ENCODE results near the gene SNX22. TPM values are rescaled to one million over a fixed set of nuclear protein-coding genes. Genes with fewer than 3 reads are reported as not detected.

SNX22 gene
- total and polyA plus RNA-seq, 2 experiments from 2014 or later = 2.0 to 2.1 TPM

DNA sequence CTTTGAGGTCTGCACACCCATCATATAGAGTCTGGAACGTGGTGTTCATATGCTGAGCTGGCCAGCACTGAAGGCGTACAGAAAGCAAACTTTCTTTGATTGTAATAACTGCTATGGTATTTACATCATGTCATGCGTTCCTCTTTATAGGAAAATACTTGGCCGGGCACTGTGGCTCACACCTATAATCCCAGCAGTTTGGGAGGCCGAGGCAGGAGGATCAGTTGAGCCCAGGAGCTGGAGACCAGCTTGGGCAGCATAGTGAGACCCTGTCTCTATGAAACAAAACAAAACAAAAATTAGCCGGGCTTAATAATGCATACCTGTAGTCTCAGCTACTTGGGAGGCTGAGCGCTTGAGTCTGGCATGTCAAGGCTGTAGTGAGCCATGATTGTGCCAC is 3.4 kb upstream of the SNX22 start:
- H3K27me3 ChIP-seq = peaks cover 16% of the 10 kb centered on the region
- peaks cover 8% of the 10 kb centered on the region for H3K36me3 ChIP-seq
- no peak for DNase-seq (ENCODE audit: low read depth in 1 of 2, low spot score in 1 of 2)
- H3K27ac ChIP-seq = no peak overlapping the region
- H3K4me1 ChIP-seq (ENCODE audit: low read depth) = peaks cover 17% of the 10 kb centered on the region
- no peak overlapping the region for H3K4me3 ChIP-seq
- TF ChIP-seq, protein P1, sequence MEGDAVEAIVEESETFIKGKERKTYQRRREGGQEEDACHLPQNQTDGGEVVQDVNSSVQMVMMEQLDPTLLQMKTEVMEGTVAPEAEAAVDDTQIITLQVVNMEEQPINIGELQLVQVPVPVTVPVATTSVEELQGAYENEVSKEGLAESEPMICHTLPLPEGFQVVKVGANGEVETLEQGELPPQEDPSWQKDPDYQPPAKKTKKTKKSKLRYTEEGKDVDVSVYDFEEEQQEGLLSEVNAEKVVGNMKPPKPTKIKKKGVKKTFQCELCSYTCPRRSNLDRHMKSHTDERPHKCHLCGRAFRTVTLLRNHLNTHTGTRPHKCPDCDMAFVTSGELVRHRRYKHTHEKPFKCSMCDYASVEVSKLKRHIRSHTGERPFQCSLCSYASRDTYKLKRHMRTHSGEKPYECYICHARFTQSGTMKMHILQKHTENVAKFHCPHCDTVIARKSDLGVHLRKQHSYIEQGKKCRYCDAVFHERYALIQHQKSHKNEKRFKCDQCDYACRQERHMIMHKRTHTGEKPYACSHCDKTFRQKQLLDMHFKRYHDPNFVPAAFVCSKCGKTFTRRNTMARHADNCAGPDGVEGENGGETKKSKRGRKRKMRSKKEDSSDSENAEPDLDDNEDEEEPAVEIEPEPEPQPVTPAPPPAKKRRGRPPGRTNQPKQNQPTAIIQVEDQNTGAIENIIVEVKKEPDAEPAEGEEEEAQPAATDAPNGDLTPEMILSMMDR (IDR thresholded peaks at IDR 0.05; ENCODE audit: low read depth, low read length) = no peak
- H3K9me3 ChIP-seq (ENCODE audit: low read depth) = no peaks in the 10 kb centered on the region

GRCh38 chr15:64148581-64148980 is 3.0 kb upstream of the SNX22 start:
- peaks cover 5% of the 10 kb centered on the region for H3K36me3 ChIP-seq
- peaks cover 17% of the 10 kb centered on the region for H3K4me1 ChIP-seq (ENCODE audit: low read depth)
- H3K27me3 ChIP-seq = peaks cover 18% of the 10 kb centered on the region
- H3K4me3 ChIP-seq = no peak overlapping the region
- DNase-seq (ENCODE audit: low read depth in 1 of 2, low spot score in 1 of 2) = no peak
- no peak overlapping the region for H3K27ac ChIP-seq
- TF ChIP-seq, protein P1 (IDR thresholded peaks at IDR 0.05; ENCODE audit: low read depth, low read length) = no peak
- no peaks in the 10 kb centered on the region for H3K9me3 ChIP-seq (ENCODE audit: low read depth)

GRCh38 chr15:64149424-64149823 is 2.1 kb upstream of the SNX22 start:
- TF ChIP-seq, protein P1 (IDR thresholded peaks at IDR 0.05; ENCODE audit: low read depth, low read length) = peak; percentile 24
- no peaks in the 10 kb centered on the region for H3K36me3 ChIP-seq
- H3K27ac ChIP-seq = no peak overlapping the region
- peak in 1 of 2 donors; percentile 41 for DNase-seq (ENCODE audit: low read depth in 1 of 2, low spot score in 1 of 2)
- peaks cover 18% of the 10 kb centered on the region for H3K27me3 ChIP-seq
- H3K9me3 ChIP-seq (ENCODE audit: low read depth) = no peaks in the 10 kb centered on the region
- H3K4me1 ChIP-seq (ENCODE audit: low read depth) = peaks cover 17% of the 10 kb centered on the region
- H3K4me3 ChIP-seq = no peak overlapping the region

- Histone ChIP-seq H3K36me3 (no peaks in the 10 kb centered on the region), H3K27me3 (peaks cover 18% of the 10 kb centered on the region), H3K9me3 (ENCODE audit: low read depth) (no peaks in the 10 kb centered on the region), H3K27ac (no peak overlapping the region), H3K4me1 (ENCODE audit: low read depth) (peaks cover 17% of the 10 kb centered on the region), H3K4me3 (no peak overlapping the region)
- peak in 1 of 2 donors; percentile 39 for DNase-seq (ENCODE audit: low read depth in 1 of 2, low spot score in 1 of 2)
- TF ChIP-seq, protein P1 (IDR thresholded peaks at IDR 0.05; ENCODE audit: low read depth, low read length) = no peak
Observed at GRCh38 chr15:64149893-64150578, 1.5 kb upstream of the SNX22 start.

DNA sequence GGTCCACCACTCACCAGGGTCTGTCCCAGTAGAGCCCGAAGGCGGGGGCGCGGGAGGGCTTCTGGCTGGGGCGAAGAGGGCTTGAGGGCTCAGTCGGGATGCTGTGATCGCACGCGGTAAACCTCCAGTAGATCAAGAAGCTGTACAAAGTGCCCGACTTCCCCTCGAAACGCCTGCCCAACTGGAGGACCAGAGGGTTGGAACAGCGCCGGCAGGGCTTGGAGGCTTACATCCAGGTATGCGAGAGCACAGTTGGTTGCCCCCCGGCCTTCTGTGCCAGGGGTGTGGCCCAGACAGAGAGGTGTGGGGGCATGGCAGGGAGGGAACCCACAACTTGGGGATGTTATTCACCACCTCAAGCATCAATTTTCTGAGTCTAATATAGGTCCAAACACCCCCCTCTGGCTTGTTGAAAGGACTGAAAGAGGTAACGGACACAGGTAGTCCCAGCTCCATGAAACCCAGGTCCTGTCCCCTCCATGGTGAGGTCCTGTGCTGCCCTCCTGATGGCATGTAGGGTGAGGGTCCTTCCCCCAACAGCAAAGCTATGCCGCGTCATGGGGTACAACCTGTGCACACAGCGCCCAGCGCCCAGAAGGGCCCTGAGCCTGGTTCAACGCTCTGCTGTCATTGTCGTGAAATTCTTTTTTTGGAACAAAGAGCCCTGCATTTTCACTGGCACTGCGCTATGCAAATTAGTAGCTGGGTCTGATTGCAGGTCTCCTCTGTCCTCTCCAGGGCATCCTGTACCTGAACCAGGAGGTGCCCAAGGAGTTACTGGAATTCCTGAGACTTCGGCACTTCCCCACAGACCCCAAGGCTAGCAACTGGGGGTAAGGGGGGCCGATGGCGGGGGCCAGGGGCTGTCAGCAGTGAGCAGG is 1.2 kb downstream of the SNX22 start:
- DNase-seq (ENCODE audit: low read depth in 1 of 2, low spot score in 1 of 2) = no peak

More for the DNA sequence above, 1.2 kb downstream of the SNX22 start:
- TF ChIP-seq, protein P1 (IDR thresholded peaks at IDR 0.05; ENCODE audit: low read depth, low read length) = no peak
- Histone ChIP-seq H3K27me3 (peaks cover 18% of the 10 kb centered on the region), H3K27ac (no peak overlapping the region), H3K36me3 (peaks cover 21% of the 10 kb centered on the region), H3K4me3 (peak overlapping the region; percentile 46), H3K4me1 (ENCODE audit: low read depth) (peaks cover 3% of the 10 kb centered on the region), H3K9me3 (ENCODE audit: low read depth) (no peaks in the 10 kb centered on the region)
